HCT116 (cell line): ENCODE measurements around the gene SNPH. TPM values are rescaled to one million over a fixed set of nuclear protein-coding genes. Genes with fewer than 3 reads are reported as not detected.

Experiments used
- ATAC-seq: fragments of 200-7000 bp; cut with Tn5 transposase; 2 replicates; pipeline ENCODE4 v1.9.1; 2020; ENCODE audit warnings: mild to moderate bottlenecking, moderate library complexity
- BruUV-seq: library from RNA; stranded (reverse); fragments of 400-500 nt; replicated peaks from 2 replicates; lab custom pipeline; 2021; lab: Mats Ljungman, UMichigan
- CTCF ChIA-PET: fragments of 300-600 bp; sonication (Branson Sonifier 250); formaldehyde crosslinking; loops from one replicate; lab custom pipeline; 2021; ENCODE audit warnings: antibody characterized with exemption; lab: Charles Lee
- POLR2A ChIA-PET: fragments of 300-600, 350-600 bp; sonication (Branson Sonifier 250); formaldehyde crosslinking; loops from one replicate; lab custom pipeline; 2021; ENCODE audit warnings: antibody characterized with exemption; lab: Charles Lee
- RAD21 ChIA-PET, 2 experiments: fragments of 300-600 bp; sonication (Branson Sonifier 250); formaldehyde crosslinking; loops; one replicate each; lab custom pipeline; 2023; ENCODE audit warnings: low total read pairs in 2 of 2; ENCODE audit not compliant: uncharacterized antibody in 2 of 2, unreplicated experiment in 2 of 2, low non-redundant PET in 1 of 2; lab: Charles Lee
- DNase-seq: peaks from one replicate; pipeline ENCODE4 v3.0.0-alpha.2; 2010; ENCODE audit warnings: low read depth, low spot score
- H2AFZ ChIP-seq: fragments of 200-600 bp; shearing (Covaris generic), sonication (generic); 2 replicates; pipeline ENCODE4 v1.6.1; 2017; ENCODE audit warnings: low read depth, mixed run types, mixed read lengths, antibody characterized with exemption, low read length; ENCODE audit not compliant: poor library complexity, severe bottlenecking
- H3K27ac ChIP-seq: 2 replicates; pipeline ENCODE4 v1.5.1; 2012; ENCODE audit warnings: low read depth, low read length
- H3K27me3 ChIP-seq: fragments of 200-600 bp; sonication (generic); 2 replicates; pipeline ENCODE4 v1.6.1; 2016; ENCODE audit warnings: mixed run types, low read length, mixed read lengths; ENCODE audit not compliant: insufficient read depth
- H3K36me3 ChIP-seq, 2 experiments: fragments of 200-500 bp in 1 of 2; fragments of 200-600 bp in 1 of 2; sonication (Bioruptor generic) in 1 of 2; sonication (generic) in 1 of 2; 2 replicates each; pipeline versions ENCODE4 v1.5.1 to v1.6.1; 2014 to 2016; ENCODE audit warnings: low read length in 2 of 2, inconsistent platforms in 1 of 2, mixed read lengths in 1 of 2, mixed run types in 1 of 2; ENCODE audit not compliant: insufficient read depth in 2 of 2, control insufficient read depth in 1 of 2
- H3K4me1 ChIP-seq, 2 experiments: fragments of 200-600 bp in 1 of 2; sonication (generic) in 1 of 2; 2 replicates each; pipeline versions ENCODE4 v1.5.1 to v1.6.1; 2012 to 2017; ENCODE audit warnings: low read length in 2 of 2, inconsistent platforms in 1 of 2, mild to moderate bottlenecking in 1 of 2, mixed read lengths in 1 of 2, mixed run types in 1 of 2, moderate library complexity in 1 of 2; ENCODE audit not compliant: insufficient read depth in 2 of 2, control insufficient read depth in 1 of 2
- H3K4me2 ChIP-seq: fragments of 200-600 bp; sonication (generic); 2 replicates; pipeline ENCODE4 v1.6.1; 2017; ENCODE audit warnings: mixed run types, low read length, mixed read lengths
- H3K4me3 ChIP-seq, 2 experiments: fragments of 200-600 bp in 1 of 2; sonication (generic) in 1 of 2; replicated peaks in 1 of 2; 2 replicates each; pipeline ENCODE4 v1.5.1; 2011 to 2016; ENCODE audit warnings: low read length in 2 of 2, control low read depth in 1 of 2, low read depth in 1 of 2, mild to moderate bottlenecking in 1 of 2, mixed read lengths in 1 of 2, mixed run types in 1 of 2
- H3K79me2 ChIP-seq: fragments of 200-600 bp; sonication (generic); 2 replicates; pipeline ENCODE4 v1.6.1; 2017; ENCODE audit warnings: mild to moderate bottlenecking, mixed run types, low read length, moderate library complexity, mixed read lengths; ENCODE audit not compliant: insufficient read depth
- H3K9ac ChIP-seq: fragments of 200-600 bp; sonication (generic); 2 replicates; pipeline ENCODE4 v1.6.1; 2016; ENCODE audit warnings: low read length, mixed read lengths
- H3K9me2 ChIP-seq: fragments of 200-600 bp; sonication (generic), shearing (Covaris generic); 2 replicates; pipeline ENCODE4 v1.6.1; 2017; ENCODE audit warnings: mixed run types, mild to moderate bottlenecking, moderate library complexity; ENCODE audit not compliant: insufficient read depth
- H3K9me3 ChIP-seq, 2 experiments: fragments of 200-500 bp in 1 of 2; fragments of 200-600 bp in 1 of 2; sonication (Bioruptor generic) in 1 of 2; sonication (generic) in 1 of 2; 2 replicates each; pipeline ENCODE4 v1.6.1; 2014 to 2017; ENCODE audit warnings: low read length in 2 of 2, mixed read lengths in 2 of 2, inconsistent platforms in 1 of 2, low read depth in 1 of 2, mild to moderate bottlenecking in 1 of 2, mixed run types in 1 of 2, moderate library complexity in 1 of 2; ENCODE audit not compliant: control insufficient read depth in 1 of 2, insufficient read depth in 1 of 2
- H4K20me1 ChIP-seq: fragments of 200-600 bp; sonication (generic), shearing (Covaris generic); 2 replicates; pipeline ENCODE4 v1.6.1; 2017; ENCODE audit warnings: mixed run types, mild to moderate bottlenecking, moderate library complexity; ENCODE audit not compliant: insufficient read depth
- CBX3 ChIP-seq: IDR thresholded peaks from 2 replicates; pipeline ENCODE4 v1.6.1; 2012; ENCODE audit warnings: low read depth
- CEBPB ChIP-seq: IDR thresholded peaks from 2 replicates; pipeline ENCODE4 v1.6.1; 2012; ENCODE audit warnings: low read depth
- EZH2 ChIP-seq: fragments of 200-600 bp; sonication (generic); IDR thresholded peaks from 2 replicates; pipeline ENCODE4 v1.6.1; 2017; ENCODE audit warnings: antibody characterized with exemption, mixed run types
- FOSL1 ChIP-seq: IDR thresholded peaks from 2 replicates; pipeline ENCODE4 v1.6.1; 2012; ENCODE audit warnings: low read depth
- JUND ChIP-seq: IDR thresholded peaks from 2 replicates; pipeline ENCODE4 v1.6.1; 2012
- POLR2A ChIP-seq: IDR thresholded peaks from 2 replicates; pipeline ENCODE4 v1.7.0; 2011; ENCODE audit warnings: borderline replicate concordance; ENCODE audit not compliant: insufficient read depth, insufficient read length; ENCODE audit errors: extremely low read depth
- RAD21 ChIP-seq: IDR thresholded peaks from 2 replicates; pipeline ENCODE4 v1.6.1; 2012; ENCODE audit warnings: low read depth, mild to moderate bottlenecking
- SP1 ChIP-seq: IDR thresholded peaks from 2 replicates; pipeline ENCODE4 v1.6.1; 2012; ENCODE audit warnings: low read depth
- SRF ChIP-seq: IDR thresholded peaks from 2 replicates; pipeline ENCODE4 v1.6.1; 2012; ENCODE audit warnings: low read depth
- TCF7L2 ChIP-seq: IDR thresholded peaks from 2 replicates; pipeline ENCODE4 v1.7.0; 2011; ENCODE audit warnings: borderline replicate concordance, inconsistent platforms; ENCODE audit not compliant: insufficient read depth, insufficient read length; ENCODE audit errors: extremely low read depth
- YY1 ChIP-seq: IDR thresholded peaks from 2 replicates; pipeline ENCODE4 v1.6.1; 2011; ENCODE audit warnings: low read length, low read depth, moderate library complexity, mild to moderate bottlenecking; ENCODE audit not compliant: insufficient replicate concordance; ENCODE audit errors: extremely low read depth
- ZFX ChIP-seq: fragments of 450-650 bp; IDR thresholded peaks from 2 replicates; pipeline ENCODE4 v1.6.1; 2017
- intact Hi-C: fragments of 100-400 bp; cut with micrococcal nuclease; formaldehyde crosslinking; loops from 2 replicates; pipeline ENCODE4 v1.10.0; 2022
- total RNA-seq: library from RNA; stranded (reverse); gene quantifications from one replicate; pipeline ENCODE4 v1.2.1, GENCODE V29; 2021; ENCODE audit not compliant: unreplicated experiment
- TF ChIP-seq, protein P1 (sequence below), 3 experiments: fragments of 200-600 bp in 1 of 3; sonication (generic) in 1 of 3; IDR thresholded peaks in 2 of 3; conservative IDR thresholded peaks in 1 of 3; 2 replicates each; pipeline ENCODE4 v1.5.1; 2012 to 2017; ENCODE audit warnings: low read depth in 2 of 3, low read length in 2 of 3, antibody characterized with exemption in 1 of 3, borderline replicate concordance in 1 of 3, control low read depth in 1 of 3, mild to moderate bottlenecking in 1 of 3, mixed read lengths in 1 of 3, mixed run types in 1 of 3, moderate library complexity in 1 of 3; ENCODE audit not compliant: insufficient read depth in 1 of 3

SNPH gene
- total RNA-seq, 1 experiment from 2014 or later = 3.2 TPM

DNA sequence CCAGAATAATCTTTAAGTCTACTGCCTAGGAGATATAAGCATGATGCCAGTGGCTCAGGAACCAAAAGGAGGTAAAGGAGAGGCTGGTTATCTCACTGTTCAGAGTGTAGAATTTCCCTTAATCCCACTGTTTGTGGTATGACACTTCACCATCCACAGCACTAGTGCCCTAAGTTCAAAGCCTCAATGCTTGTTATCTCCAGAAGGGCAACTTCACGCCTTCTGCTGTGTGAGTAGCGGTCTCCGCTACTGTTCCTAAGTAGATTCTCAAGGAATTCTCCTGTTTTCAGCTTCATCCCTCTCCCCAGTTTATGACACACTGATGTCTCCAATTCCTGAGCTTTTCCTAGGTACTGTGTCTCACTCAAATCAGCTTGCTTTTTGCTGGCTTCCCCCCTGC, 13.7 kb upstream of the SNPH start:
- no peak overlapping the region for H2AFZ ChIP-seq
- no peak for TF ChIP-seq CBX3
- no peak for TF ChIP-seq JUND
- no peak for TF ChIP-seq SRF
- TF ChIP-seq SP1 = no peak
- no peak for TF ChIP-seq RAD21
- TF ChIP-seq YY1 = no peak
- no peak for TF ChIP-seq TCF7L2
- no peak for TF ChIP-seq CEBPB
- TF ChIP-seq, protein P1, sequence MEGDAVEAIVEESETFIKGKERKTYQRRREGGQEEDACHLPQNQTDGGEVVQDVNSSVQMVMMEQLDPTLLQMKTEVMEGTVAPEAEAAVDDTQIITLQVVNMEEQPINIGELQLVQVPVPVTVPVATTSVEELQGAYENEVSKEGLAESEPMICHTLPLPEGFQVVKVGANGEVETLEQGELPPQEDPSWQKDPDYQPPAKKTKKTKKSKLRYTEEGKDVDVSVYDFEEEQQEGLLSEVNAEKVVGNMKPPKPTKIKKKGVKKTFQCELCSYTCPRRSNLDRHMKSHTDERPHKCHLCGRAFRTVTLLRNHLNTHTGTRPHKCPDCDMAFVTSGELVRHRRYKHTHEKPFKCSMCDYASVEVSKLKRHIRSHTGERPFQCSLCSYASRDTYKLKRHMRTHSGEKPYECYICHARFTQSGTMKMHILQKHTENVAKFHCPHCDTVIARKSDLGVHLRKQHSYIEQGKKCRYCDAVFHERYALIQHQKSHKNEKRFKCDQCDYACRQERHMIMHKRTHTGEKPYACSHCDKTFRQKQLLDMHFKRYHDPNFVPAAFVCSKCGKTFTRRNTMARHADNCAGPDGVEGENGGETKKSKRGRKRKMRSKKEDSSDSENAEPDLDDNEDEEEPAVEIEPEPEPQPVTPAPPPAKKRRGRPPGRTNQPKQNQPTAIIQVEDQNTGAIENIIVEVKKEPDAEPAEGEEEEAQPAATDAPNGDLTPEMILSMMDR (IDR thresholded peaks at IDR 0.05 in 2 of 3, conservative IDR thresholded peaks at IDR 0.05 in 1 of 3; ENCODE audit: borderline replicate concordance in 1 of 3, insufficient read depth in 1 of 3, low read depth in 2 of 3, low read length in 2 of 3) = no peak
- no peak for TF ChIP-seq POLR2A
- no peak for TF ChIP-seq EZH2
- no peak for TF ChIP-seq ZFX
- no peak for TF ChIP-seq FOSL1
- no peaks in the 10 kb centered on the region for H3K36me3 ChIP-seq
- ChIA-PET RAD21 (no interaction called here), POLR2A (no interaction called here), CTCF (no interaction called here)
- H4K20me1 ChIP-seq = no peaks in the 10 kb centered on the region
- no peak overlapping the region for H3K27ac ChIP-seq
- no TSS peak for BruUV-seq
- H3K9ac ChIP-seq = no peak overlapping the region
- H3K9me3 ChIP-seq = no peaks in the 10 kb centered on the region
- H3K9me2 ChIP-seq = no peaks in the 10 kb centered on the region
- H3K79me2 ChIP-seq = no peaks in the 10 kb centered on the region
- no peaks in the 10 kb centered on the region for H3K27me3 ChIP-seq
- H3K4me2 ChIP-seq = no peak overlapping the region
- ATAC-seq (no peak), DNase-seq (no peak)
- H3K4me3 ChIP-seq = no peak overlapping the region
- H3K4me1 ChIP-seq = no peaks in the 10 kb centered on the region
- intact Hi-C loops = no loop called here
